ENCODE results near the gene EMSY. TPM values are rescaled to one million over a fixed set of nuclear protein-coding genes. Genes with fewer than 3 reads are reported as not detected.

Gene EMSY
- total and polyA plus RNA-seq, 2 of the 13 experiments (the other 11 are each of a cell fraction or from before 2014, with no cell fraction given), result 11.6 to 18.5 TPM

DNA sequence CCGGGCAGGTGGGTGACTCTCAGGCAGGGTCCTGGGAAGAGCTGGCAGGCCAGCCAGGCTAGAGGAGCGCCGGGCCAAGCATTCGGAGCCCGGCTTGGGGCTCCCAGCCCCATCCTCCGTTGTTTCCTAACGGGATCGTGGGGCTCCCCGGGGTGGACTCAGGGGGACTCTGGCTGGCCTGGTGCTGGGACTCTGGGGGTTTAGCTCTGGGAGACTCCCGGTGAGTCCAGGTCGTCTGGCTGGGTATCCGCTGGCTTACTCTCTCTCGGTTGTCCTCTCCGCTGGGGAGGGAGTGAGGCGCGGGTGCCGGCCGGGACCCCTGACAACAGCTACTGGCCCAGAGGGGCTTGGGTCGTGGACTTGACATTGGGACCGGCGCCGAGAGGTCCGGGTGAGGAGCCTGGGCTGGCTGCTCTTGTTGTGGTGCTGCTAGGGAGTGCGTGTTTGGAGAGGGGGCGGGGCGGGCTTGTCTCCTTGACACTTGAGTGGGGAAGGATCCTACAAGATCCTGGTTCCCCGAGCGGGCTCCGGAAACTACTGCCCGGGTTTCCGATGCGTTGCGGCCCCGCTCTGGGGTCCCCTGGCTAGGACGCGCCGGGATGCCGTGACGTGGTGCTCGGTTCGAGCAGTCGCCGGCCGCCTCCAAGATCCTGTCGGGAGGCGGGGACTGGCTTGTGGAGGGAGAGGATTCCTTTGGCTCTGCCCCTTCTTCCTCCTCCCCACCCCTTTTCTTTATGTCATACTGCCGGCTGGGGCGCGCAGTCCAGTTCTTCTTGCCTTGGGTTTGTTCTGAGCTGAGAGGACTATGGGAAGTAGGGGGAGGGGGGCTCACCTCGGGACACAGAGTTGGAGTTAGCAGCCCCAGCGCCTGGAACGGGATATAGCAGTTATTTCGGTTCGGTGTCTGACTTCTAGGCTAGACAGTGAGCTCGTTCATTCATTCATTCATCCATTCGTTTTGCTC, 585 bp downstream of the EMSY start (continued):
- TF ChIP-seq, protein P1, sequence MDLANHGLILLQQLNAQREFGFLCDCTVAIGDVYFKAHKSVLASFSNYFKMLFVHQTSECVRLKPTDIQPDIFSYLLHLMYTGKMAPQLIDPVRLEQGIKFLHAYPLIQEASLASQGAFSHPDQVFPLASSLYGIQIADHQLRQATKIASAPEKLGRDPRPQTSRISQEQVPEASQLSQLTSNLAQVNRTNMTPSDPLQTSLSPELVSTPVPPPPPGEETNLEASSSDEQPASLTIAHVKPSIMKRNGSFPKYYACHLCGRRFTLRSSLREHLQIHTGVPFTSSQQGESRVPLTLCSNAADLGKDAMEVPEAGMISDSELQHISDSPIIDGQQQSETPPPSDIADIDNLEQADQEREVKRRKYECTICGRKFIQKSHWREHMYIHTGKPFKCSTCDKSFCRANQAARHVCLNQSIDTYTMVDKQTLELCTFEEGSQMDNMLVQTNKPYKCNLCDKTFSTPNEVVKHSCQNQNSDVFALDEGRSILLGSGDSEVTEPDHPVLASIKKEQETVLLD (CRISPR knock-in tag; IDR thresholded peaks at IDR 0.05; ENCODE audit: low read depth), result no peak
- TF ChIP-seq, protein P2, sequence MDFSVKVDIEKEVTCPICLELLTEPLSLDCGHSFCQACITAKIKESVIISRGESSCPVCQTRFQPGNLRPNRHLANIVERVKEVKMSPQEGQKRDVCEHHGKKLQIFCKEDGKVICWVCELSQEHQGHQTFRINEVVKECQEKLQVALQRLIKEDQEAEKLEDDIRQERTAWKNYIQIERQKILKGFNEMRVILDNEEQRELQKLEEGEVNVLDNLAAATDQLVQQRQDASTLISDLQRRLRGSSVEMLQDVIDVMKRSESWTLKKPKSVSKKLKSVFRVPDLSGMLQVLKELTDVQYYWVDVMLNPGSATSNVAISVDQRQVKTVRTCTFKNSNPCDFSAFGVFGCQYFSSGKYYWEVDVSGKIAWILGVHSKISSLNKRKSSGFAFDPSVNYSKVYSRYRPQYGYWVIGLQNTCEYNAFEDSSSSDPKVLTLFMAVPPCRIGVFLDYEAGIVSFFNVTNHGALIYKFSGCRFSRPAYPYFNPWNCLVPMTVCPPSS (IDR thresholded peaks at IDR 0.05), result no peak
- no peak for TF ChIP-seq STAT5B (CRISPR knock-in tag; IDR thresholded peaks at IDR 0.05)
- no peak for TF ChIP-seq ZNF691 (CRISPR knock-in tag; IDR thresholded peaks at IDR 0.05; ENCODE audit: borderline replicate concordance, low read depth)
- TF ChIP-seq SP5 (CRISPR knock-in tag; IDR thresholded peaks at IDR 0.05; ENCODE audit: borderline replicate concordance, low read depth), result no peak
- no peak for TF ChIP-seq RCOR2 (CRISPR knock-in tag; IDR thresholded peaks at IDR 0.05)
- no peak for TF ChIP-seq ZNF740 (CRISPR knock-in tag; IDR thresholded peaks at IDR 0.05)
- TF ChIP-seq ZNF331 (CRISPR knock-in tag; IDR thresholded peaks at IDR 0.05), result peak; percentile 52
- no peak for TF ChIP-seq TBP (CRISPR knock-in tag; IDR thresholded peaks at IDR 0.05)
- TF ChIP-seq ZNF704 (CRISPR knock-in tag; IDR thresholded peaks at IDR 0.05; ENCODE audit: borderline replicate concordance), result peak; percentile 57; the same call in 1 of the 2 replicates
- TF ChIP-seq TEF (CRISPR knock-in tag; IDR thresholded peaks at IDR 0.05), result no peak
- TF ChIP-seq, protein P3, sequence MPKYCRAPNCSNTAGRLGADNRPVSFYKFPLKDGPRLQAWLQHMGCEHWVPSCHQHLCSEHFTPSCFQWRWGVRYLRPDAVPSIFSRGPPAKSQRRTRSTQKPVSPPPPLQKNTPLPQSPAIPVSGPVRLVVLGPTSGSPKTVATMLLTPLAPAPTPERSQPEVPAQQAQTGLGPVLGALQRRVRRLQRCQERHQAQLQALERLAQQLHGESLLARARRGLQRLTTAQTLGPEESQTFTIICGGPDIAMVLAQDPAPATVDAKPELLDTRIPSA (CRISPR knock-in tag; IDR thresholded peaks at IDR 0.05; ENCODE audit: borderline replicate concordance), result no peak
- TF ChIP-seq ELF1 (CRISPR knock-in tag; IDR thresholded peaks at IDR 0.05), result no peak
- TF ChIP-seq HOXA3 (CRISPR knock-in tag; IDR thresholded peaks at IDR 0.05), result no peak
- TF ChIP-seq, protein P4, sequence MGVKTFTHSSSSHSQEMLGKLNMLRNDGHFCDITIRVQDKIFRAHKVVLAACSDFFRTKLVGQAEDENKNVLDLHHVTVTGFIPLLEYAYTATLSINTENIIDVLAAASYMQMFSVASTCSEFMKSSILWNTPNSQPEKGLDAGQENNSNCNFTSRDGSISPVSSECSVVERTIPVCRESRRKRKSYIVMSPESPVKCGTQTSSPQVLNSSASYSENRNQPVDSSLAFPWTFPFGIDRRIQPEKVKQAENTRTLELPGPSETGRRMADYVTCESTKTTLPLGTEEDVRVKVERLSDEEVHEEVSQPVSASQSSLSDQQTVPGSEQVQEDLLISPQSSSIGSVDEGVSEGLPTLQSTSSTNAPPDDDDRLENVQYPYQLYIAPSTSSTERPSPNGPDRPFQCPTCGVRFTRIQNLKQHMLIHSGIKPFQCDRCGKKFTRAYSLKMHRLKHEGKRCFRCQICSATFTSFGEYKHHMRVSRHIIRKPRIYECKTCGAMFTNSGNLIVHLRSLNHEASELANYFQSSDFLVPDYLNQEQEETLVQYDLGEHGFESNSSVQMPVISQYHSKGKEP (CRISPR knock-in tag; IDR thresholded peaks at IDR 0.05), result no peak
- no peak for TF ChIP-seq PHB2 (IDR thresholded peaks at IDR 0.05; ENCODE audit: partially characterized antibody)
